HG03135 (cell line): ENCODE data around the gene CTSH.
"Not testable (repeated sequence)": the region's sequence is repeated elsewhere in the genome, so short reads cannot be mapped to it uniquely, and the experiment has no call there.

ENCODE experiments used
- ATAC-seq: cut with Tn5 transposase; IDR thresholded peaks from one replicate; pipeline ENCODE4 v1.9.1; 2021; ENCODE audit warnings: mild to moderate bottlenecking, moderate library complexity; ENCODE audit not compliant: unreplicated experiment

The CTSH gene

DNA sequence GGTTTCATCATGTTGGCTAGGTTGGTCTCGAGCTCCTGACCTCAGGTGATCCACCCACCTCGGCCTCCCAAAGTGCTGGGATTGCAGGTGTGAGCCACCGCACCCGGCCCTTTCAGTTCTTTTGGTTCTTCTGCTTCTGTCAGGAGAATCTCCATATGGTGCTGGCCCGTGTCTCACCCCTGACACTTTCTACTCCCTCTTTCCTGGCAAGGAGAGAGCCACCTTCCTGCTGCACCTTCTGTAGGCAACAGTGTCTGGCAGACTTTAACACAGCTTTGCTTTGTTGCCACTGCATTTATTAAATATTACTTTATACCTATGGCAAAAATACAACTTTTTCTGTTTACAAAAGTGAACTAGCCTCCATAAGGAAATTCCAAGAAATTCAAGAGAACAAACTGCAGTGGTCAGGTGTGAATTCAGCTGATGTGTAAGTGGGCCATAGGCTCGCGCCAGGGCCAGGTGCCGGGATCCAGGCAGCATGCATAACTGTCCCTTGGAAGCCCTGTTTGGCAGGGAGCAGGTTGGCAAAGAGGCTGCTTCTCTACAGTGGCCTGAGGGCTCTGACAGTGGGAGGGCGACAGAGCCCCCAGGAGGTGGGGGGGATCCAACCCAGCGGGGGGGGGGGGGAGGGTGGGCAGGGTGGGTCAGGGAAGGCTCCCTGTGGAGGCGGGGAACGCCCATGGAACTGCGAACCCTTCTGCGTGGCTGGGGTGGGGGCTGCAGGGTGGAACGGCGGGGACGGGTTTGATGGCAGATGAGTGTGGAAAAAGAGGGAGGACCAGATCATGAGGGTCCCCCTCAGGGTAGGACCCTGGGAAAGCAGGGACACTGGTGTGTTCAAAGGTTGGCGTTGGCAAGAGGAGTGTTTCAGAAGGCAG is 21.1 kb downstream of the CTSH start:
- ATAC-seq: no peak

- no peak for ATAC-seq
Measured at GRCh38 chr15:78923015-78923414, 21.8 kb downstream of the CTSH start.

GRCh38 chr15:78922527-78922926 is 22.3 kb downstream of the CTSH start:
- no peak for ATAC-seq

DNA sequence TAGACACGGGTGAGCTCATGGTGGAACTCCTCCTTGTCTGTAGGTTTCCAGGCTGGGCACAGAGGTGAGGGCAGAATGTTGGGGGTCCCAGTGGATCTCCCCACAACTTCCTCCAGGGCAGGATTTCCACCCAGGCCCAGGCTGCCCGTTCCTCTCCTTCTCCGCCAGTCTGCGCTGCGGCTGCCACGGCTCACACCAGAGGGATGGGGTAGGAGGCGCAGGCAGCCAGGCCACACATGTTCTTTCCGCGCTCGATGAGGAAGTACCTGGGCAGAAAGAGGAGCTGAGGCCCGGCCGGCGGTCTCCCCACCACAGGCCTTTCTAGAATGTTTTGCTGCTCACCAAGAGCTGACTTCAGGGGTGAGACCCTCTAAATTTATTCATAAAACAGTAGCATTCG is 22.9 kb downstream of the CTSH start:
- ATAC-seq: no peak

- ATAC-seq: no peak
Measured at GRCh38 chr15:78921517-78921916, 23.3 kb downstream of the CTSH start.

GRCh38 chr15:78917888-78918287 is 27.0 kb downstream of the CTSH start:
- no peak for ATAC-seq

DNA sequence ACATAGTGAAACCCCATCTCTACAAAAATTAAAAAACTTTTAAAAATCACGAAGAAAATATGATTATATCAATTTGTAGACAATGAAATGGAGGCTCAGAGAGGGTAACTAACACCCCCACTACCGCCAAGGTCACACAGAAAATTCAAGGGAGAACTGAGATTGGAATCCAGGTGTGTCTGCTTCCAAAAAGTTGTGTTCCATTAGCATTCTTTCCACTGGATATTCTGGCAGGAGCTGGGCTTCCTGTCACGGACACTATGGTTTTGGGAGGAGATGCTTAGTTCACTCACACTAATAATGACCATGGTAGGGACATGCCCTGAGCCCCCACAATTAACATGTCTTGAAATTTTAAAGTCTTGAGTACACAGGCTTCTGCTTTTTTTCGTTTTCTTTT is 28.8 kb downstream of the CTSH start:
- ATAC-seq: no peak

GRCh38 chr15:78915341-78916087 is 29.3 kb downstream of the CTSH start:
- no peak for ATAC-seq

- ATAC-seq: no peak
Measured at GRCh38 chr15:78914027-78914764, 30.6 kb downstream of the CTSH start.

DNA sequence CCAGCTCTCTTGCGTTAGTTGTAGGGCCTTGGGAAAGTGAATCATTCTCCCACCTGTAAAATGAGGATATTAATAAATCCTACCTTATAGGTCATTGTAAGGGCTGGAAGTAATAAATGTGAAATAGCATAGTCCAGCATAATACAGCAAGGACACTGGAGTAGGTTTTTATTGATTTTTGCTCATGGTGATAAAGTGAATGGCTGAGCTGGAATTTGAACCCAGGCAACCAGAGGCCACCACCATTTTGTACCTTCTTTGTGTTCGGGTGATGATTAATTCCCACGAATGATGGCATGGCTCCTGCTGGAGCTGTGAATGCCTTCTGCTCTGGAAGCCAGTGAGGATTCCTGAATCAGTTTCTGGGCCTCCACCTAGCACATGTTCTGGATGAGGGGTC is 31.8 kb downstream of the CTSH start:
- no peak for ATAC-seq

- ATAC-seq: no peak
Measured at GRCh38 chr15:78912316-78912715, 32.5 kb downstream of the CTSH start.

GRCh38 chr15:78910271-78910670 is 34.6 kb downstream of the CTSH start:
- ATAC-seq: no peak

- no peak for ATAC-seq
Measured at GRCh38 chr15:78909791-78910228, 35.0 kb downstream of the CTSH start.

- no peak for ATAC-seq
Measured at GRCh38 chr15:78909160-78909695, 35.6 kb downstream of the CTSH start.

- no peak for ATAC-seq
Measured at GRCh38 chr15:78907577-78907976, 37.3 kb downstream of the CTSH start.

GRCh38 chr15:78906316-78906620 is 38.6 kb downstream of the CTSH start:
- ATAC-seq: no peak

DNA sequence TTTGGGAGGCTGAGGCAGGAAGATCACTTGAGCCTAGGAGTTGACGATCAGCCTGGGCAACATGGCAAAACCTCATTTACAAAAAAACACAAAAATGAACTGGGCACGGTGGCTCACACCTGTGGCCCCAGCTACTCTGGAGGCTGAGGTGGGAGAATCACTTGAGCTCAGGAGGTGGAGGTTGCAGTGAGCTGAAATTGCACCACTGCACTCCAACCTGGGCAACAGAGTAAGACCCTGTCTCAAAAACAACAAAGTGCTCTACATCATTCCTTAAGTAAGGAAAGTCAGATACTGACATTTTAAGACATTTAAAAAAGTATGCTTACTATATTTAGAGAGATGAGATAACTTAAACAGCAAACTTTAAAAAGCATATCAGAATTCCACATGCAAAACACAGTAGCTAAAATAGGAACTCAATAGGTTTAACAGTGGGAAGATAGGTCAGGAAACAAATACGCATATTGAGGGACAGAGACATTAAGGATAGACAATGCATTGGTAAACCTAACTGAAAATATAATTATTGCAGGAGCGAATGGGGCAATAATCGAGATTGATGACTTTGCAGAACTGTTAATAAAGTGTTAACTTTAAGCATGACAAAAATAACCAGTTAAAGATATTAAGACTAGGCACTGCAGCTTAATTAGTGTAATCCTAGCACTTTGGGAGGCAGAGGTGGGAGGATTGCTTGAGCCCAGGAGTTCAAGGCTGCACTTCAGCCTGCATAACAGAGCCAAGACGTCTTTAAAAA is 40.1 kb downstream of the CTSH start:
- no peak for ATAC-seq

DNA sequence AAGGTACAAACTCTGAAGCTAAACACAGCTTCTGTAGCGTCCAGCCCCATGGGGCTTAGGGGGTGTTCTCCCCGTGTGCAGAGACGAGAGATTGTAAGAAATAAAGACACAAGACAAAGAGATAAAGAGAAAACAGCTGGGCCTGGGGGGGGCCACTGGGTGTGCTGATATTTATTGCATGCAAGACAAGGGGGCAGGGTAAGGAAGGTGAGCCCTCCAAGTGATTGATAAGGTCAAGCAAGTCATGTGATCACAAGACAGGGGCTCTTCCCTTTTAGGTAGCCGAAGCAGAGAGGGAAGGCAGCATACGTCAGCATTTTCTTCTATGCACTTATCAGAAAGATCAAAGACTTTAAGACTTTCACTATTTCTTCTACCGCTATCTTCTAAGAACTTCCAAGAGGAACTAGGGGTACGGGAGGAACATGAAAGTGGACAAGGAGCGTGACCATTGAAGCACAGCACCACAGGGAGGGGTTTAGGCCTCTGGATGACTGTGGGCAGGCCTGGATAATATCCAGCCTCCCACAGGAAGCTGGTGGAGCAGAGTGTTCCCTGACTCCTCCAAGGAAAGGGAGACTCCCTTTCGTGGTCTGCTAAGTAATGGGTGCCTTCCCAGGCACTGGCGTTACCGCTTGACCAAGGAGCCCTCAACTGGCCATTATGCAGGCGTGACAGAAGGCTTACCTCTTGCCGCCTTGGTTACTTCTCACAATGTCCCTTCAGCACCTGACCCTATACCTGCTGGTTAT is 42.4 kb downstream of the CTSH start:
- ATAC-seq: not testable (repeated sequence)

GRCh38 chr15:78900819-78901533 is 43.9 kb downstream of the CTSH start:
- not testable (repeated sequence) for ATAC-seq
